Measurements from ENCODE around the gene RGL3. TPM values are rescaled to one million over a fixed set of nuclear protein-coding genes. Genes with fewer than 3 reads are reported as not detected.
A peak's percentile ranks its signal among the peaks of the same experiment; 100 is the strongest.

RGL3 gene
- total and polyA plus RNA-seq, 2 of the 4 experiments (the other 2 are of a cell fraction), result 0.18 to 0.62 TPM

- DNase-seq (no peak), ATAC-seq (ENCODE audit: low read depth) (no peak)
- Histone ChIP-seq H2AFZ (replicated peaks; ENCODE audit: low read length, poor library complexity) (peak overlapping the region; percentile 56), H3K18ac (ENCODE audit: low read depth, low read length) (no peak overlapping the region), H4K91ac (ENCODE audit: insufficient read depth, low read depth, low read length) (no peak overlapping the region), H2BK120ac (ENCODE audit: low read depth, low read length) (no peak overlapping the region), H4K20me1 (ENCODE audit: insufficient read depth, low read length) (no peaks in the 10 kb centered on the region), H2AK5ac (ENCODE audit: low read depth, low read length) (no peak overlapping the region), H3K23ac (ENCODE audit: low read depth, low read length) (no peak overlapping the region; the same call in 1 of the 2 replicates), H3K36me3 (ENCODE audit: control insufficient read depth, insufficient read depth, low read length) (no peaks in the 10 kb centered on the region), H3K79me1 (ENCODE audit: low read depth in 1 of 2, low read length in 2 of 2) (no peaks in the 10 kb centered on the region), H3K9ac (ENCODE audit: low read depth, low read length) (no peak overlapping the region), H2BK5ac (ENCODE audit: low read depth, low read length, poor library complexity, severe bottlenecking) (no peak overlapping the region), H2BK15ac (ENCODE audit: low read depth, low read length) (no peak overlapping the region), H4K8ac (ENCODE audit: low read depth in 2 of 2, low read length in 2 of 2) (no peak overlapping the region), H3K9me1 (ENCODE audit: insufficient read depth, low read length) (no peaks in the 10 kb centered on the region), H3K9me3 (ENCODE audit: control insufficient read depth, insufficient read depth, low read length) (no peaks in the 10 kb centered on the region), H2BK20ac (ENCODE audit: low read depth, low read length) (no peak overlapping the region), H2AK9ac (replicated peaks; ENCODE audit: low read depth, low read length, poor library complexity) (no peak overlapping the region), H4K5ac (ENCODE audit: low read depth, low read length) (no peak overlapping the region), H3K27ac (ENCODE audit: insufficient read depth, low read length) (no peak overlapping the region), H3K4me2 (ENCODE audit: low read depth, low read length) (no peak overlapping the region), H3K56ac (ENCODE audit: extremely low read depth, insufficient read depth, low read length) (no peak overlapping the region), H3K27me3 (ENCODE audit: control insufficient read depth, insufficient read depth, low read length) (peaks cover 37% of the 10 kb centered on the region), H3K14ac (replicated peaks; ENCODE audit: low read depth, low read length) (no peak overlapping the region), H3K4me1 (ENCODE audit: control insufficient read depth, insufficient read depth, low read length) (peaks cover 2% of the 10 kb centered on the region; the same call in 1 of the 2 replicates), H3K4me3 (ENCODE audit: insufficient read depth, low read depth, low read length) (no peak overlapping the region), H3K4ac (ENCODE audit: low read depth, low read length) (no peak overlapping the region)
- in situ Hi-C loops (cut with MboI; ENCODE audit: low sequenced_read_pairs), result no loop called here
- TF ChIP-seq CHD1 (IDR thresholded peaks at IDR 0.05; ENCODE audit: low read depth, low read length) (no peak), BHLHE40 (IDR thresholded peaks at IDR 0.05; ENCODE audit: low read depth, low read length) (no peak), CTCF (conservative IDR thresholded peaks at IDR 0.05; ENCODE audit: low read depth, low read length) (no peak), MAFK (IDR thresholded peaks at IDR 0.05; ENCODE audit: low read depth, low read length) (no peak), RFX5 (IDR thresholded peaks at IDR 0.05; ENCODE audit: low read depth, low read length) (no peak), RAD21 (IDR thresholded peaks at IDR 0.05; ENCODE audit: low read length) (no peak), MAZ (IDR thresholded peaks at IDR 0.05; ENCODE audit: borderline replicate concordance, low read depth, low read length) (no peak), MXI1 (IDR thresholded peaks at IDR 0.05; ENCODE audit: borderline replicate concordance, low read depth, low read length) (no peak)
- CTCF ChIA-PET, result interaction anchor here (0.8 kb wide), 1 partner anchor 41 kb away, joined by 3 read pairs; no protein-coding TSS in a partner anchor
- dilution Hi-C loops (cut with HindIII; ENCODE audit: low sequenced_read_pairs, unreplicated experiment), result no loop called here
- intact Hi-C loops (cut with micrococcal nuclease), result loop anchor here (5.0 kb wide), 1 partner anchor 41 kb away; the partner anchor contains the start of gene EPOR
- no TSS peak for BruUV-seq (replicated peaks)
- POLR2A ChIA-PET (ENCODE audit: unreplicated experiment), result no interaction called here
- 40% methylated on average over 2 of the region's 22 CpGs; no CpG with 5 or more reads in 1 of the 2 experiments for WGBS, 2 experiments (ENCODE audit: extremely low coverage in 2 of 2, insufficient read length in 1 of 2)
Measured at GRCh38 chr19:11423791-11424181, 4.7 kb upstream of the RGL3 start.

Measured in IMR-90 (cell line).